ENCODE data around the gene NUP210L.
A peak's percentile ranks its signal among the peaks of the same experiment; 100 is the strongest.
"Not testable (repeated sequence)": the region's sequence is repeated elsewhere in the genome, so short reads cannot be mapped to it uniquely, and the experiment has no call there.

Gene NUP210L

GRCh38 chr1:154170547-154171222 is 15.8 kb upstream of the NUP210L start:
- peak in 2 of 5 experiments; percentile 44 to 50 for DNase-seq

- DNase-seq: no peak
These were observed 12.6 kb upstream of the NUP210L start for GRCh38 chr1:154167461-154167860.

- no peak for DNase-seq
These were observed 11.3 kb upstream of the NUP210L start for GRCh38 chr1:154166207-154166606.

- DNase-seq: no peak
These were observed 4.7 kb upstream of the NUP210L start for GRCh38 chr1:154159554-154159953.

GRCh38 chr1:154158307-154159125 is 3.6 kb upstream of the NUP210L start:
- DNase-seq: no peak

GRCh38 chr1:154157520-154158306 is 2.8 kb upstream of the NUP210L start:
- peak in 4 of 5 experiments; percentile 48 to 98 (median 68) for DNase-seq

- DNase-seq: no peak
These were observed 378 bp upstream of the NUP210L start for GRCh38 chr1:154155251-154155650.

GRCh38 chr1:154154053-154154452 is 820 bp downstream of the NUP210L start:
- DNase-seq: no peak

- DNase-seq: no peak
These were observed 3.6 kb downstream of the NUP210L start for GRCh38 chr1:154151311-154151710.

GRCh38 chr1:154148807-154149206 is 6.1 kb downstream of the NUP210L start:
- peak in 1 of 5 experiments; percentile 63 for DNase-seq

GRCh38 chr1:154147505-154147904 is 7.4 kb downstream of the NUP210L start:
- DNase-seq: not testable (repeated sequence)

- no peak for DNase-seq
These were observed 8.9 kb downstream of the NUP210L start for GRCh38 chr1:154145986-154146385.

GRCh38 chr1:154142358-154142757 is 12.5 kb downstream of the NUP210L start:
- no peak for DNase-seq

- no peak for DNase-seq
These were observed 13.6 kb downstream of the NUP210L start for GRCh38 chr1:154141240-154141639.

GRCh38 chr1:154137888-154138287 is 17.0 kb downstream of the NUP210L start:
- no peak for DNase-seq

GRCh38 chr1:154133256-154133655 is 21.6 kb downstream of the NUP210L start:
- no peak for DNase-seq

- no peak for DNase-seq
These were observed 25.4 kb downstream of the NUP210L start for GRCh38 chr1:154129391-154129970.

GRCh38 chr1:154123205-154123604 is 31.7 kb downstream of the NUP210L start:
- DNase-seq: not testable (repeated sequence)

GRCh38 chr1:154117642-154118041 is 37.2 kb downstream of the NUP210L start:
- no peak for DNase-seq

GRCh38 chr1:154115180-154115579 is 39.7 kb downstream of the NUP210L start:
- DNase-seq: peak in 1 of 5 experiments; percentile 51

GRCh38 chr1:154104433-154105082 is 50.3 kb downstream of the NUP210L start:
- no peak for DNase-seq

- DNase-seq: not testable (repeated sequence)
These were observed 54.7 kb downstream of the NUP210L start for GRCh38 chr1:154100141-154100540.
